DMS53 treated with DMSO at 0.1 percent for 48 hours (cell line): ENCODE data around the gene MED23.

ENCODE experiments used
- DNase-seq: peaks from one replicate; lab custom pipeline; 2025; ENCODE audit not compliant: unreplicated experiment; lab: John Stamatoyannopoulos, UW

Gene MED23

GRCh38 chr6:131627724-131628682 lies at the start of gene MED23:
MED23 (minus strand) TSS chr6:131628242; CDS start chr6:131628049, 193 bp downstream.
- DNase-seq: peak; percentile 69

DNA sequence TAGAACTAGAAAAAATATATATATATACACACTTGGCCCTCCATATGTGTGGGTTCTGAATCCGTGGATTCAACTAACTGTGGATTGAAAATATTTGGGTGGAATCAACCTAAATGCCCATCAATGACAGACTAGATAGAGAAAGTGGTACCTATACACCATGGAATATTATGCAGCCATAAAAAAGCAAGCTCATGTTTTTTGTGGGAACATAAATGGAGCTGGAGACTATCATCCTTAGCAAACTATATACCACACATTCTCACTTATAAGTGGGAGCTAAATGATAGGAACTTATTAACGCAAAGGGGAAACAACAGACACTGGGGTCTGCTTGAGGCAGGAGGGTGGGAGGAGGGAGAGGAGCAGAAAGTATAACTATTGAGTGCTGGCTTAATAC lies 45.1 kb upstream of the MED23 start:
- DNase-seq: no peak

- DNase-seq: no peak
These were observed 41.8 kb upstream of the MED23 start for GRCh38 chr6:131669891-131670290.

GRCh38 chr6:131663578-131664165 lies 35.6 kb upstream of the MED23 start:
- no peak for DNase-seq

DNA sequence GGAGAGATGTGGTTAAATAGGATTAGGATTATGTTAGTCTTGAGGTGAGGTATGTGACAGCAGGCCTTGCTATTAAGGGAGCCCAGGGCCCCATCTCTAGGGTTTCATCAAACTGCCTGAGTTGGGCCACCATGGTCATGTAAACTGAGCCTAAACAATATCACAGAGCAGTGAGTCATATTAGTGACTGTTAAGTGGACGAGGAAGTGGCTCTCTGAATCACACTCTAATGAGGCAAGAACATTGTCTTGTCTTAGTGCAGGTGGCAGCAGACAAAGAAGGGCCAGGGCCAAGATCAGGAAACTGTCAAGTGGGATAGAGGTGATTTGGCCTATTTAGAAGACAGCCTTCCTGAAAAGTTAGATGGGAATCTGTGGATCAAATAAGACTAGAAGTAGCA lies 32.2 kb upstream of the MED23 start:
- DNase-seq: peak; percentile 67

DNA sequence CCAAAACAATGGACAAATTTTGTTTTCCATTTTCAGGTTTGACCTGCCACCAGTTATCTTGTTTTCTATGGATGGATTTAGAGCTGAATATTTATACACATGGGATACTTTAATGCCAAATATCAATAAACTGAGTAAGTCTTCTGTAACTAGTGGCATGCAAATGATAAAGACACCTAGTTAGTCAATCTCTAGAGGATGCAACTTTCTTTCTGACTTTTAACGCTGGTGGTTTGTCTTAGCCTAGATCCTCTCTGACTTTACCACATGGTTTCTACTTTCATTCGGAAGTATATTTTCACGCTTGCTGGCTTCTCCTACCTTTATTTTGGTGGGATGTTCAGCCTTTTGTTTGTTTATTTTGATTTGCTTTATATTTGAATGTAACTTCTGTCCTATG lies 30.2 kb upstream of the MED23 start:
- no peak for DNase-seq

DNA sequence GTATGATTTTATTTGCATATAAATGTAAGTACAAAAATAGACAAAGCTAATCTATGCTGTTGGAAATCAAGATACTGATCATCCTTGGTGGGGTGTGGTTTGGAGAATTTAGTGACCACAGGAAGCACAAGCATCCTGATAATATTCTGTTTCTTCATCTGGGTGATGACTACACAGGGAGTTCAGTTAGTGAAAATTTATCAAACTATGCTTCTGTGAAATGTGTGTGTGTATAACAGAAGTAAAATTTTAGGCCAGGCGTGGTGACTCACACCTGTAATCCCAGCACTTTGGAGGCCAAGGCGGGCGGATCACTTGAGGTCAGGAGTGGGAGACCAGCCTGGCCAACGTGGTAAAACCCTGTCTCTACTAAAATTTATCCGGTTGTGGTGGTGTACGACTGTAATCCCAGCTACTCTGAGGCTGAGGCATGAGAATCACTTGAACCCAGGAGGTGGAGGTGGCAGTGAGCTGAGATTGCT lies 29.6 kb upstream of the MED23 start:
- no peak for DNase-seq

DNA sequence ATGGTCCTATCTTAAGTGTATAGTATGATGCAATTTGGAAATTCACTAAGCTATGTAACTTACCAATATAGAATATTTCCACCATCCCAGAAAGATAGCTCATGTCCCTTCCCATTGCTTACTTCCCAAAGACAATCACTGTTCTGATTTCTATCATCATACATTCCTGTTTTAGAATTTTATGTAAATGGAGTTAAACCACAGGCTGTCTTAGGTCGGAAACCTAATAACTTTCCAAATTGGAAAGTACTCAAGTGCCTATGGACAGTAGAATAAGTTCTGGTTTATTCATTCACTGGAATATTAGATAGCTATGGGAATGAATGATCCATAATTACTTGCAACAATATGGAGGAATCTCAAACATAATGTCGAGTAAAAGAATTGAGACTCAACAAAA lies 29.2 kb upstream of the MED23 start:
- no peak for DNase-seq

DNA sequence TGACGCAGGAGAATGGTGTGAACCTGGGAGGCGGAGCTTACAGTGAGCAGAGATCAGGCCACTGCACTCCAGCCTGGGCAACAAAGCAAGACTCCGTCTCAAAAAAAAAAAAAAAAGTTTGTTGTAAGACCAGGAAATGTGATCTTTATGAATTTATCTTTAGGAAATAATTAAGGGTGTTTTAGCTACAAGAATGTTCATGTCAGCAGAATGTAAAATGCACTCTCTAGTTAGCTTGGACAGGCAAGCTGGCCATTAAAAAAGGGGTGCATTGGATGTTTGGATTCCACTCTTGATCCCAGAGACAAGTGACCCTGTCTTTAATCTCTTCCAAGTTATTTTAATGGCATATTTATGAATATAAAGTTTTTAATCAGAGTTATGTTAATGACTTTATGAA lies 28.6 kb upstream of the MED23 start:
- DNase-seq: no peak

GRCh38 chr6:131655951-131656350 lies 27.9 kb upstream of the MED23 start:
- no peak for DNase-seq

DNA sequence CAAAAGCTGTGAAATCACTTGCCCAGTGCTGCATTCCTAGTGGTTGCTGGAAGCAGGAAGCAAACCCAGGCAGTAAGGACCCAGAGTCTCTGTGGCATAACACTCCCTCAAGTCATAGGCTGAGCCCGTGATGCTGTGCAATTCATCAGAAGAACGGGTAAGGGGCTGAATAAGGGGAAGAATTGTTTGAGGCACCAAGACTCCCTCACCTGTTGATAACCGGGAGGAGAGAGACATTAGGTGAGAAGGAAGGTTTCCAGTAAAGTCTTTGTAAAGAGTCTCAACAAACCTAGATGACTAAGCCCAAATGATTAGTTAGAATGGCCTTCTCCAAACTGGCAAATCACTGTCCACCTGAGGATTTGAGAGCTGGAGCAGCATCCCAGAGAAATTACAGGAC lies 27.3 kb upstream of the MED23 start:
- peak; percentile 7 for DNase-seq

GRCh38 chr6:131654326-131654725 lies 26.3 kb upstream of the MED23 start:
- peak; percentile 18 for DNase-seq

- DNase-seq: peak; percentile 46
These were observed 24.4 kb upstream of the MED23 start for GRCh38 chr6:131652472-131652871.

- DNase-seq: peak; percentile 76
These were observed 23.7 kb upstream of the MED23 start for GRCh38 chr6:131651782-131652181.

- peak; percentile 5 for DNase-seq
These were observed 18.2 kb upstream of the MED23 start for GRCh38 chr6:131646249-131646670.

DNA sequence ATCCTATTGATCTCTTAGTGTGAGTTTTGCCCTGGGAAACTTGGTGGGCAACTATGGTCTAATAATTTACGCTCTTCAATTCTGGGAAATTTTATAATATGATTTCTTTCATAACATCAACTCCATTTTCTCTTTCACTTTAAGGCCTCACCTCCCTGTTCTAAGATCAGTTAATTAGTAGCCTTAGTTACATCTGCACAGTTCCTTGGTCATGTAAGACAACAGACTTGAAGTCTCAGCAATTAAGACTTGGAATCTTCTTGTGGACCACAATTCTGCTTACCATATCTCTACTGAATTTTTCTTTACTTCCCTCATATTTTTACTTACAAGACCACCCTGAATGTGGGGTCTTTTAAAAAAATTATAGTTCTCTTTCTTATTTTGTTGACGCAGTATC lies 17.8 kb upstream of the MED23 start:
- no peak for DNase-seq

GRCh38 chr6:131644921-131645320 lies 16.9 kb upstream of the MED23 start:
- no peak for DNase-seq

DNA sequence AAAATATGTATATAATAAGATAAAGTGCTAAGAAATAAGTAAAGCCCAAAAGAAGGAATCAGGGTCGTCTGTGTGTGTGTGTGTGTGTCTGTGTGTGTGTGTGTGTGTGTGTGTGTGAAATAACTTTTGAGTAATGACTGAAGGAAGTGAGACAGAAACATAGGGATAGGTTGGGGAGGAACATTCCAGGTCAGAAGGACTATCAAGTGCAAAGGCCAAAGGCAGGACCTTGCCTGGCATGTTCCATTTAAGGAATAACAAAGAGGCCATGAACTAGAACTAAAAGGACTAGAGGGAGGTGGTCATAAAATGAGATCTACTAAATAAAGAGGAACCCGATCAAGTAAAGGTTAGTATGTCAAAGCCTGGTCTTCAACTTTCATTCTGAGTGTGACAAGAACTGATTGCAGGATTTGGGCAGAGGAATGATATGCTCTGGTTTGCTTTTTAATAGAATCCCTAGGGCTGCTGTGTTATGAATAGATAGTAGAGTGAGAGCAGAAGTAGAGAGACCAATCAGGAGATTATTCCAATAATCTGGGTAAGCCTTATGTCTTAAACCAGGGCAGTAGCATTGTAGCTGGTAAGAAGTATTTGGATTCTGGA lies 15.9 kb upstream of the MED23 start:
- DNase-seq: no peak

- no peak for DNase-seq
These were observed 15.1 kb upstream of the MED23 start for GRCh38 chr6:131642987-131643611.

DNA sequence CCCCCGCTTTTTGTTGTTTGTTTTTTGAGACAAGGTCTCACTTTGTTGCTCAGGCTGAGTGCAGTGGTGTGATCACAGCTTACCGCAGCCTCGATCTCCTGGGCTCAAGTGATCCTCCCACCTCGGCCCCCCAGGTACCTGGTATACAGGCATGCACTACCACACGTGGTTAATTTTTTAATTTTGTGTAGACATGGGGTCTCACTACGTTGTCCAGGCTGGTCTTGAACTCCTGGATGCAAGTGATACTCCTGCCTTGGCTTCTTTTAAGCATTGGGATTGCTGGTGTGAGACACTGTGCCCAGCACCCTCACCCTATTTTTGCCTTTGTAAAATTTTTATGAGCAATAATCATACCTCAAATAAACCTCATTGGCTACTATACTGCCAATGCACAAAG lies 14.5 kb upstream of the MED23 start:
- no peak for DNase-seq

GRCh38 chr6:131641554-131641953 lies 13.5 kb upstream of the MED23 start:
- DNase-seq: no peak
